Measurements from ENCODE around the gene ADGRD1.
"Not testable (repeated sequence)": the region's sequence is repeated elsewhere in the genome, so short reads cannot be mapped to it uniquely, and the experiment has no call there.

The ADGRD1 gene

GRCh38 chr12:130922511-130922953 is 31.2 kb upstream of the ADGRD1 start:
- no peak overlapping the region for H3K27ac ChIP-seq (ENCODE audit: low read length)
- H3K9me3 ChIP-seq (ENCODE audit: control insufficient read depth in 1 of 2, low read length in 2 of 2) = peaks cover 0 to 4% of the 10 kb centered on the region in 2 donors
- H3K27me3 ChIP-seq (ENCODE audit: low read depth, low read length) = no peaks in the 10 kb centered on the region
- H3K36me3 ChIP-seq (ENCODE audit: control insufficient read depth in 1 of 2, insufficient read depth in 2 of 2, low read length in 2 of 2) = no peaks in the 10 kb centered on the region
- H3K4me3 ChIP-seq (ENCODE audit: low read depth in 1 of 2, low read length in 2 of 2) = no peak overlapping the region
- no peaks in the 10 kb centered on the region for H3K4me1 ChIP-seq (ENCODE audit: control insufficient read depth in 1 of 2, insufficient read depth in 2 of 2, low read length in 2 of 2)

GRCh38 chr12:130924966-130925665 is 28.6 kb upstream of the ADGRD1 start:
- no peaks in the 10 kb centered on the region for H3K36me3 ChIP-seq (ENCODE audit: control insufficient read depth in 1 of 2, insufficient read depth in 2 of 2, low read length in 2 of 2)
- H3K4me3 ChIP-seq (ENCODE audit: low read depth in 1 of 2, low read length in 2 of 2) = no peak overlapping the region
- no peak overlapping the region for H3K27ac ChIP-seq (ENCODE audit: low read length)
- H3K9me3 ChIP-seq (ENCODE audit: control insufficient read depth in 1 of 2, low read length in 2 of 2) = peaks cover 0 to 4% of the 10 kb centered on the region in 2 donors
- no peaks in the 10 kb centered on the region for H3K27me3 ChIP-seq (ENCODE audit: low read depth, low read length)
- H3K4me1 ChIP-seq (ENCODE audit: control insufficient read depth in 1 of 2, insufficient read depth in 2 of 2, low read length in 2 of 2) = no peaks in the 10 kb centered on the region

DNA sequence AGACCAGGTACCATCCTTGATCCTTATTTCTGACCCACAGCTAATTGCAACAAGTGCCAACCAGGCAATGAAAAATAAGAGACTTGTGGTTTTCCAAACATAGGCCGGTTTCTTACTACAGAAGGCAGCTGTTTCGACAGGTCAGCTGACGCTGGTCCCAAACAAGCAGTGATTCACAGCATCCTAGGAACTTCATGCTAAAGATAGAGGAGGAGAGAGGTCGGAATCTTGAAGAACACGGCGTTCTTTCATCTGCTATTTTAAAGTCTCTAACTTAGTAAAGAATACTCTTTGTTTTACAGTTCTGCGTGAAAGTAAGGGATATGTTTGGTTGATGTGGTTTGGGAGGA is 28.1 kb upstream of the ADGRD1 start:
- Histone ChIP-seq H3K9me3 (ENCODE audit: control insufficient read depth in 1 of 2, low read length in 2 of 2) (peaks cover 0 to 4% of the 10 kb centered on the region in 2 donors), H3K27ac (ENCODE audit: low read length) (no peak overlapping the region), H3K27me3 (ENCODE audit: low read depth, low read length) (no peaks in the 10 kb centered on the region)

DNA sequence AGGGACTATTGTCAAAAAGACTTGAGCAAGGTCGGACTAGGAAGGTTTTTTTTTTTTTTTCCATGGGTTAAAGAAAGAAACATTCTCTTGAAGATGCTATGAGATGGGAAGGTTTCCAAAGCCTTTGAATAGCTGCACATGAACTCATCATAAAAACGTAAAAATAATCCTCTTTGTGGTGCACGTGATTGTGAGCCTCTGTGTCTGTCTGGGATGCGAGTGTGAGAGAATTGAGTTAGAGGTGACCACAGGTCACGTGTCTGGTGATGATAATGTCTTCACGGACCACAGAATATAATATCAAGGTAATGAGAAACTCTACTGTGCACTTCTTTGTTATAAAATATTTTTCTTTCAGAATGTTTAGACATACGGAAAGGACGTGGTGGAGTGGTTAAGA is 24.3 kb upstream of the ADGRD1 start:
- Histone ChIP-seq H3K4me3 (ENCODE audit: low read depth in 1 of 2, low read length in 2 of 2) (no peak overlapping the region), H3K9me3 (ENCODE audit: control insufficient read depth in 1 of 2, low read length in 2 of 2) (no peaks in the 10 kb centered on the region), H3K36me3 (ENCODE audit: control insufficient read depth in 1 of 2, insufficient read depth in 2 of 2, low read length in 2 of 2) (no peaks in the 10 kb centered on the region), H3K27ac (ENCODE audit: low read length) (no peak overlapping the region), H3K27me3 (ENCODE audit: low read depth, low read length) (no peaks in the 10 kb centered on the region), H3K4me1 (ENCODE audit: control insufficient read depth in 1 of 2, insufficient read depth in 2 of 2, low read length in 2 of 2) (no peaks in the 10 kb centered on the region)

More for the DNA sequence above, 28.1 kb upstream of the ADGRD1 start:
- H3K4me3 ChIP-seq (ENCODE audit: low read depth in 1 of 2, low read length in 2 of 2) = no peak overlapping the region
- H3K4me1 ChIP-seq (ENCODE audit: control insufficient read depth in 1 of 2, insufficient read depth in 2 of 2, low read length in 2 of 2) = no peaks in the 10 kb centered on the region
- no peaks in the 10 kb centered on the region for H3K36me3 ChIP-seq (ENCODE audit: control insufficient read depth in 1 of 2, insufficient read depth in 2 of 2, low read length in 2 of 2)

DNA sequence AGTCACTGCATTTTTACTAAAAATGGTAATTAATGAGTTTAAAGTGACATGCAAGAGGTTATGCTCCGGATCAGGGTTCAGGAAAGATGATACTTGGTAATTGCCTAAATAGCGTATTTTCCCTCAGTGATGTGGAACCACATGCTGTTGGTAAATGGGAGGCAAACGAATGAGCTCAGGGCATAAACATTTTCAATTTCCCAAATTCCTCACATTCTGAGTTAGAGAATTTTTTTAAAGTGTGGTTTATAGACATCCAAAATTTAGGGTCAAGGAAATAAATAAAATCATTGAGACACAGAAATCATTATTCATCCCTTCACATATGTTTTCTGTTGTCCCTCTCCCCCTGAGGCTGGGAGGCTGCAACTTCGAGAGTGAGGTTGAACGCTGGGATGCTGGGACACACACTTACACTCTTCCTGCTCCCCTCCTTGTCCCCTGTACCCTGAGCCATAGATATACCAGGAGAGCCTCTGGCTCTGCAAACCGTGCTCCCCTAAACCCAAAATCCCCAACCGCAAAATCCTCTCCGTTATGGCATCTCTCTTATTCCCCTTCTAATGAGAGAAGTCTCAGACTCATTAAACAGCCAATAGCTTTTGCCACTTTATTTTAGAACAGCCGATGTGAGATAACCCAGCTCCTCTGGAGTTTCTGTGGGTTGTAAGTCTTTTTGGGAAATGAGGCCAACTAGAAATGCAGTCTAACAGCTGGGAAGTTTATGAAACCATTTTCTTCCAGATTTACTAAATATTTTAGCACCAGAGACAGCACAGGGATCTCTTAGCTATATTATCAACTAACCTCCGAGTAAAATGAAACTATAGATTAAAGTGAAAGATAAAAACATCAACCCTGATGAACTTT is 21.4 kb upstream of the ADGRD1 start:
- Histone ChIP-seq H3K36me3 (ENCODE audit: control insufficient read depth in 1 of 2, insufficient read depth in 2 of 2, low read length in 2 of 2) (no peaks in the 10 kb centered on the region), H3K27me3 (ENCODE audit: low read depth, low read length) (no peaks in the 10 kb centered on the region), H3K4me3 (ENCODE audit: low read depth in 1 of 2, low read length in 2 of 2) (no peak overlapping the region), H3K27ac (ENCODE audit: low read length) (no peak overlapping the region), H3K9me3 (ENCODE audit: control insufficient read depth in 1 of 2, low read length in 2 of 2) (peaks cover 0 to 3% of the 10 kb centered on the region in 2 donors), H3K4me1 (ENCODE audit: control insufficient read depth in 1 of 2, insufficient read depth in 2 of 2, low read length in 2 of 2) (no peaks in the 10 kb centered on the region)

DNA sequence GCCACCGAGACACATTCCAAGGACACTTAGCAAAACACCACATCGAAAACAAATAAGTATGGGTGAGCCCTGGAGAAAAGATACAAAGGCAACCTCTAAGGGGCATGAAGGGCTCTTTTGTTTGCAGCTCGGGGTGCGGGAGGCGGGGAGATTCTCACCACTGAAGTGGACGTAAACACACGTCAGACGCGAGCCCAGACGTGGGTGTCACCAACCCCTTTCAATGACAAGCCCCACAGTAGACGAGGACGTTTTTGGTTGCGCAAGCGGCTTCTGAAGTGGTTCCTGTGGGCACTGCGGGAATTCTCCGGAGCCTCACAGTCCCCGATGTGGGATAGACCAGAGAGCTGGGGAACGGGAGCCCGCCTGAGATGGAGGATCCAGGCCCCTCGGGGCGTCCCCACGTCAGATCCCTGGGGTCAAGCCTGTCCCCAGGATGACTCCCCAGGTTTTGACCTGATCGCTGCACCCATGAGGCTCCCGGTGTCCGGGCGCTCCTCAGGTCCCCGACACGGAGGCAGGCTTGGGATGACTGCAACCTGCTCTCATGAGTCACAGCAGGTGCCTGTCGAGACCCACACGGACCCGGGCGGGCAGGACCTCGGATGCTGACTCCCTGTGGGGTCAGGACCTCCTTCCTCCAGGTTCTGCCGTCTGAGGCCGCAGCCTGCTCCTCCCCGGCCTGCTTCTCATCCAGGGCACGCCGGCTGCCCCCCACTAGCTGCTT is 20.3 kb upstream of the ADGRD1 start:
- H3K36me3 ChIP-seq (ENCODE audit: control insufficient read depth in 1 of 2, insufficient read depth in 2 of 2, low read length in 2 of 2) = no peaks in the 10 kb centered on the region
- no peaks in the 10 kb centered on the region for H3K4me1 ChIP-seq (ENCODE audit: control insufficient read depth in 1 of 2, insufficient read depth in 2 of 2, low read length in 2 of 2)
- peaks cover 0 to 3% of the 10 kb centered on the region in 2 donors for H3K9me3 ChIP-seq (ENCODE audit: control insufficient read depth in 1 of 2, low read length in 2 of 2)
- no peak overlapping the region for H3K27ac ChIP-seq (ENCODE audit: low read length)
- no peak overlapping the region for H3K4me3 ChIP-seq (ENCODE audit: low read depth in 1 of 2, low read length in 2 of 2)
- H3K27me3 ChIP-seq (ENCODE audit: low read depth, low read length) = no peaks in the 10 kb centered on the region

- Histone ChIP-seq H3K9me3 (ENCODE audit: control insufficient read depth in 1 of 2, low read length in 2 of 2) (peaks cover 0 to 3% of the 10 kb centered on the region in 2 donors), H3K27me3 (ENCODE audit: low read depth, low read length) (no peaks in the 10 kb centered on the region), H3K4me1 (ENCODE audit: control insufficient read depth in 1 of 2, insufficient read depth in 2 of 2, low read length in 2 of 2) (no peaks in the 10 kb centered on the region), H3K27ac (ENCODE audit: low read length) (no peak overlapping the region), H3K4me3 (ENCODE audit: low read depth in 1 of 2, low read length in 2 of 2) (no peak overlapping the region), H3K36me3 (ENCODE audit: control insufficient read depth in 1 of 2, insufficient read depth in 2 of 2, low read length in 2 of 2) (no peaks in the 10 kb centered on the region)
Measured at GRCh38 chr12:130934753-130935152, 19.0 kb upstream of the ADGRD1 start.

DNA sequence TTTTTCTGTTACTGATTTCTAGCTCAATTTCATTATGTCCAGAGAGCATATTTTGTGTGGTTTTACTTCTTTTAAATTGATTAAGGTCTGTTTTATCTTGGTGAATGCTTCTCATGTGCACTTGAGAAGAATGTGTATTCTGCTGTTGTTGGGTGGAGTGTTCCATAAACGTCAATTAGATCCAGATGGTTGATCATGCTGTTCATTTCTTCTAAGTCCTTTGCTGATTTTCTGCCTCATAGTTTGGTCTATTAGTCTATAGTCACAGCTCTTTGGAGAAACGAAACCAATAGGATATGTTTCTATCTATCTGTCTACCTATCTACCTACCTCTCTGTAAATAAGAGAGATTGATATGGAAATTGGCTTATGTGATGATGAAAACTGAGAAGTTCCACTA is 17.1 kb upstream of the ADGRD1 start:
- Histone ChIP-seq H3K36me3 (ENCODE audit: control insufficient read depth in 1 of 2, insufficient read depth in 2 of 2, low read length in 2 of 2) (no peaks in the 10 kb centered on the region), H3K27ac (ENCODE audit: low read length) (no peak overlapping the region), H3K27me3 (ENCODE audit: low read depth, low read length) (no peaks in the 10 kb centered on the region), H3K4me3 (ENCODE audit: low read depth in 1 of 2, low read length in 2 of 2) (no peak overlapping the region), H3K9me3 (ENCODE audit: control insufficient read depth in 1 of 2, low read length in 2 of 2) (peaks cover 0 to 3% of the 10 kb centered on the region in 2 donors), H3K4me1 (ENCODE audit: control insufficient read depth in 1 of 2, insufficient read depth in 2 of 2, low read length in 2 of 2) (no peaks in the 10 kb centered on the region)

DNA sequence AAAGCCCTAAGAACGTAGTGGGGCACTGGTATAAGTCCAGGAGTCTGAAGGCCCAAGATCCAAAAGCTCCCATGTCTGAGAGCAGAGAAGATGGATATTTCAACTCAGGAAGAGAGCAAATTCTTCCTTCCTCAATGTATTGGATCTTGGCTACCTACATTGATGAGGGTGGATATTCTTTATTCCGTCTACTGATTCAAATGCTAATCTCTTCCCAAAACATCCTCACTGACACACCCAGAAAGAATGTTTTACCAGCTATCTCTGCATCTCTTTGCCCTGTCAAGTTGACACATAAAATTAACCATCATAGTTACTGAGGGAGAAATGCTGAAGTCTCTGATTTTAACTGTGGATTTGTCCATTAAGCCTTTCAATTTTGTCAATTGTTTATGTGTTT is 16.6 kb upstream of the ADGRD1 start:
- no peaks in the 10 kb centered on the region for H3K36me3 ChIP-seq (ENCODE audit: control insufficient read depth in 1 of 2, insufficient read depth in 2 of 2, low read length in 2 of 2)
- H3K27ac ChIP-seq (ENCODE audit: low read length) = no peak overlapping the region
- no peaks in the 10 kb centered on the region for H3K4me1 ChIP-seq (ENCODE audit: control insufficient read depth in 1 of 2, insufficient read depth in 2 of 2, low read length in 2 of 2)
- no peaks in the 10 kb centered on the region for H3K27me3 ChIP-seq (ENCODE audit: low read depth, low read length)
- H3K9me3 ChIP-seq (ENCODE audit: control insufficient read depth in 1 of 2, low read length in 2 of 2) = peaks cover 0 to 3% of the 10 kb centered on the region in 2 donors
- no peak overlapping the region for H3K4me3 ChIP-seq (ENCODE audit: low read depth in 1 of 2, low read length in 2 of 2)

- H3K4me1 ChIP-seq (ENCODE audit: control insufficient read depth in 1 of 2, insufficient read depth in 2 of 2, low read length in 2 of 2); H3K27me3 ChIP-seq (ENCODE audit: low read depth, low read length); H3K9me3 ChIP-seq (ENCODE audit: control insufficient read depth in 1 of 2, low read length in 2 of 2); H3K36me3 ChIP-seq (ENCODE audit: control insufficient read depth in 1 of 2, insufficient read depth in 2 of 2, low read length in 2 of 2); H3K27ac ChIP-seq (ENCODE audit: low read length); H3K4me3 ChIP-seq (ENCODE audit: low read depth in 1 of 2, low read length in 2 of 2): not testable (repeated sequence)
Measured at GRCh38 chr12:130937546-130937945, 16.2 kb upstream of the ADGRD1 start.

DNA sequence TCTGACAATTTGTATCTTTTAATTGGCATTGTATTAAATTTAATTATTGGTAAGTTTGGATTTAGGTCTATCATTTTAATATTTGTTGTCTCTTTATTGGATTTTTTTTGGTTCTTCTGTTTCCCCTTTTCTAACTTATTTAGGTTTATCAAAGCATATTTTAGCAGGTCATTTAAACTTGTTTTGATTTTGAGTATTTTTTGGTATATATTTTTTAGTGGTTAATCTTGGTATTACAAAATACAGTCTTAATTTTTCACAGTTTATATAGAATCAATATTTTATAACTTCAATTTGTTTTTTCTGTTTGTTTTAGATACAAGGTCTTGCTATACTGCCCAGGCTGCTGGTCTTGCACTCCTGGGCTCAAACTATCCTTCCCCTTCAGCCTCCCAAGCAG is 15.5 kb upstream of the ADGRD1 start:
- no peak overlapping the region for H3K27ac ChIP-seq (ENCODE audit: low read length)
- H3K4me3 ChIP-seq (ENCODE audit: low read depth in 1 of 2, low read length in 2 of 2) = no peak overlapping the region

More for the DNA sequence above, 15.5 kb upstream of the ADGRD1 start:
- no peaks in the 10 kb centered on the region for H3K27me3 ChIP-seq (ENCODE audit: low read depth, low read length)
- H3K4me1 ChIP-seq (ENCODE audit: control insufficient read depth in 1 of 2, insufficient read depth in 2 of 2, low read length in 2 of 2) = no peaks in the 10 kb centered on the region
- H3K36me3 ChIP-seq (ENCODE audit: control insufficient read depth in 1 of 2, insufficient read depth in 2 of 2, low read length in 2 of 2) = no peaks in the 10 kb centered on the region
- H3K9me3 ChIP-seq (ENCODE audit: control insufficient read depth in 1 of 2, low read length in 2 of 2) = peaks cover 0 to 3% of the 10 kb centered on the region in 2 donors
